Thoracic aorta (tissue), 2 donors: ENCODE results near the gene GNAZ. TPM values are rescaled to one million over a fixed set of nuclear protein-coding genes. Genes with fewer than 3 reads are reported as not detected.

Experiments
- ATAC-seq: fragments of 150-250 bp; one replicate; pipeline ENCODE4 v1.8.0; 2017; ENCODE audit warnings: low read depth; ENCODE audit not compliant: insufficient number of reproducible peaks, low FRiP score
- DNase-seq: peaks from one replicate; pipeline ENCODE4 v3.0.0-alpha.2; 2020; ENCODE audit warnings: low spot score
- H3K27ac ChIP-seq, 2 donors: fragments of 200-600 bp; sonication (generic); 1 replicate in 1 of 2; 2 replicates in 1 of 2; pipeline ENCODE4 v1.5.1; 2016; ENCODE audit warnings: mild to moderate bottlenecking in 2 of 2, moderate library complexity in 2 of 2
- H3K27me3 ChIP-seq: fragments of 200-600 bp; sonication (generic); replicated peaks from 2 replicates; pipeline ENCODE4 v1.6.0; 2016; ENCODE audit warnings: mild to moderate bottlenecking; ENCODE audit not compliant: insufficient read depth
- H3K36me3 ChIP-seq: fragments of 200-600 bp; sonication (generic); one replicate; pipeline ENCODE4 v1.5.1; 2016
- H3K4me1 ChIP-seq, 2 donors: fragments of 200-600 bp; sonication (generic); 1 replicate in 1 of 2; 2 replicates in 1 of 2; pipeline versions ENCODE4 v1.5.1 to v1.6.0; 2016; ENCODE audit warnings: low read depth in 2 of 2, mild to moderate bottlenecking in 1 of 2; ENCODE audit not compliant: control insufficient read depth in 1 of 2
- H3K4me3 ChIP-seq: fragments of 200-600 bp; sonication (generic); 2 replicates; pipeline ENCODE4 v1.5.1; 2016; ENCODE audit warnings: mild to moderate bottlenecking
- H3K9me3 ChIP-seq: fragments of 200-600 bp; sonication (generic); 2 replicates; pipeline ENCODE4 v1.5.1; 2016
- total RNA-seq, 2 donors: library from RNA; depleted of rRNA; stranded (reverse); fragments of >200 nt; gene quantifications; one replicate each; pipeline versions ENCODE4 v1.1.0 to v1.2.3, GENCODE V29; 2016
- TF ChIP-seq, protein P1 (sequence below): fragments of 200-600 bp; sonication (generic); IDR thresholded peaks from one replicate; pipeline ENCODE4 v1.5.1; 2019; ENCODE audit warnings: antibody characterized with exemption

Gene GNAZ
- total RNA-seq, 2 donors from 2014 or later: 3.9 to 5.4 TPM

DNA sequence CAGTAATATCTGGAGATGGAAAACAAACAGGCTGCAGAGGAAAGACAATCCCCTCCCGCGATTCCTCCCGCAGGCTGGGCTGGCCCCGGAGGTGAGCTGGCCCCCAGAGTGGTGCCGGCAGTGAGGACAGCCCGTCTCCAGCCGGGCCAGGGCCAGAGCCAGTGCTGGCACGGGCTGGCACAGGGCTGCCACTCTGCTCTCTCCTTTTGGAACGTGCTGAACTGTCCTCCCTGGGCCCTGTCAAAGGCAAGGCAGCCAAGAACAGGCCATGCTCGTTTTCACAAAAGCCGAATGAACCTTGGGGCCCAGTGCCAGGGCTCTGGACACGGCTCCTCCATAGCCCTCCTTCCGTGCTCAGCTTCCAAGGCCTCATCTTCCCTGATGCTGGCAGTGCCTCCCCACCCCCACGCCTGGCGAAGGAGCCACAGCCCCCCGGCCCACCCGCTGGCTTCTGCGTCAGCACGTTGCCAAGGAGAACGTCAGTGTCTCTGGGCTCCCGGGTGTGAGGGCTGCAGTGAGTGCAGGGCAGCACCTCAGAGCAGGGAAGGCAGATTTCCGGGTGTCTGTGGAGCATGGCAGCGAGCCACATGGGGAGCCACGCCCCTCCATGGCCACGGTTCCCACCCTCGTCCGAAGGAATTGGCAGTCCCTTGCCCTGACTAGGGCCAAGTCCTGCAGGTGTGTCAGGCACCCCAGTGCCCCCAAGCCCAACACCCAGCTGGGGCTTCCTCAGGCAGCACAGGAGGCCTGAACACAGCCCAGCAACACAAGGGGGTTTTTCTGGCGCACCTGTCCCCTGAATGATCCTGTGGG, 28.6 kb downstream of the GNAZ start:
- no peaks in the 10 kb centered on the region for H3K36me3 ChIP-seq
- no peaks in the 10 kb centered on the region for H3K27me3 ChIP-seq
- no peak for DNase-seq
- peaks cover 9 to 23% of the 10 kb centered on the region in 2 donors for H3K4me1 ChIP-seq
- peak overlapping the region; percentile 67 to 74 for H3K27ac ChIP-seq
- peak overlapping the region; percentile 22 for H3K4me3 ChIP-seq
- TF ChIP-seq, protein P1, sequence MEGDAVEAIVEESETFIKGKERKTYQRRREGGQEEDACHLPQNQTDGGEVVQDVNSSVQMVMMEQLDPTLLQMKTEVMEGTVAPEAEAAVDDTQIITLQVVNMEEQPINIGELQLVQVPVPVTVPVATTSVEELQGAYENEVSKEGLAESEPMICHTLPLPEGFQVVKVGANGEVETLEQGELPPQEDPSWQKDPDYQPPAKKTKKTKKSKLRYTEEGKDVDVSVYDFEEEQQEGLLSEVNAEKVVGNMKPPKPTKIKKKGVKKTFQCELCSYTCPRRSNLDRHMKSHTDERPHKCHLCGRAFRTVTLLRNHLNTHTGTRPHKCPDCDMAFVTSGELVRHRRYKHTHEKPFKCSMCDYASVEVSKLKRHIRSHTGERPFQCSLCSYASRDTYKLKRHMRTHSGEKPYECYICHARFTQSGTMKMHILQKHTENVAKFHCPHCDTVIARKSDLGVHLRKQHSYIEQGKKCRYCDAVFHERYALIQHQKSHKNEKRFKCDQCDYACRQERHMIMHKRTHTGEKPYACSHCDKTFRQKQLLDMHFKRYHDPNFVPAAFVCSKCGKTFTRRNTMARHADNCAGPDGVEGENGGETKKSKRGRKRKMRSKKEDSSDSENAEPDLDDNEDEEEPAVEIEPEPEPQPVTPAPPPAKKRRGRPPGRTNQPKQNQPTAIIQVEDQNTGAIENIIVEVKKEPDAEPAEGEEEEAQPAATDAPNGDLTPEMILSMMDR: no peak
- no peak for ATAC-seq
- H3K9me3 ChIP-seq: no peaks in the 10 kb centered on the region

DNA sequence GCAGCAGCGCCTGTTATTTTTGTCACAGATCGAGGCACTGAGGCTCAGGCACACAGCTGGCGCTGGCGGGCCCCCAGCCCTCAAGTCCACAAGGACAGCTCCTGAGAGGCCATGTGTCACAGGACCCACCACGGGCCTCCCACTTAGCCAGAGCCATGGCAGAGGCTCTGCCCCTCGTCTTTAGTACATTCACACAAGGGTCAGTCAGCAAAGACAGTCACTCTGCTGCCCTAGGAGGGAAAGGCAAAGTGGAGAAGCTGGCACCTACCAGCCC, 29.1 kb downstream of the GNAZ start:
- TF ChIP-seq, protein P1: no peak
- Histone ChIP-seq H3K4me3 (no peak overlapping the region), H3K9me3 (no peaks in the 10 kb centered on the region), H3K36me3 (no peaks in the 10 kb centered on the region), H3K27me3 (no peaks in the 10 kb centered on the region), H3K4me1 (peaks cover 9 to 23% of the 10 kb centered on the region in 2 donors), H3K27ac (peak overlapping the region; percentile 67 to 74)
- no peak for ATAC-seq
- DNase-seq: no peak

DNA sequence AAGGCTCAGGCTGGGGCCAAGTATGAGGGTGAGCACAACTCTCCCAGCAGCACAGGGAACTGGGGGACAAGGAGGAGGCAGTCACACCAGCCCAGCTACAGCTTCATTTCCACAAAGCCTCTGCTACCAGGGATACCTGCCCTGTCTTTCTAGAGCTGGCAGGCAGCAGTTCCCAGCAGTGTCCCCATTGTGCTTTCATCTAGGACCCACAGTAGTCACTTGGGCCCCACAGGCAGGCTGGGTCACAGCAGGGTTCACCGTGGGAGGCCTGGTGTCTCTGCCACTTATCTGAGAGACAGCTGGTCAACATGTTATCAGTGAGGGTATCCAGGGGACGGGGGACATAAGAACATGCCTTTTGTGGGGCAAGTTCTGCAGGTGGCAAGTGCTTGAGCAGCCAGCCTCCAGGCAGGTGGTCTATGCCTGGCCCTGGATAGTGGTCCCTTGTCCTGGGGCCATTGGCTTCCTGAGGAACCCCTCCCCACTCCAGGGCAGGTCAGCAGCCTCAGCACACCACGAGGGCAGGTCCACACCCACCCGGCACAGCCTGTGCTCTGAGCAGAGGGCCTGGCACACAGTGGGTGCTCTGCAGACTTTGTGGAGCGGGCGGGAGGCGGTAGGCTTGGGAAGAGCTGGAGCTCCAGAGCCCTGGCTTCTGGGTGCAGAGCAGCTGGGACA, 29.9 kb downstream of the GNAZ start:
- H3K36me3 ChIP-seq: no peaks in the 10 kb centered on the region
- H3K27ac ChIP-seq: no peak overlapping the region
- DNase-seq: no peak
- no peak overlapping the region for H3K4me3 ChIP-seq
- TF ChIP-seq, protein P1: no peak
- no peaks in the 10 kb centered on the region for H3K9me3 ChIP-seq
- H3K4me1 ChIP-seq: peaks cover 9 to 23% of the 10 kb centered on the region in 2 donors
- ATAC-seq: no peak
- H3K27me3 ChIP-seq: no peaks in the 10 kb centered on the region

DNA sequence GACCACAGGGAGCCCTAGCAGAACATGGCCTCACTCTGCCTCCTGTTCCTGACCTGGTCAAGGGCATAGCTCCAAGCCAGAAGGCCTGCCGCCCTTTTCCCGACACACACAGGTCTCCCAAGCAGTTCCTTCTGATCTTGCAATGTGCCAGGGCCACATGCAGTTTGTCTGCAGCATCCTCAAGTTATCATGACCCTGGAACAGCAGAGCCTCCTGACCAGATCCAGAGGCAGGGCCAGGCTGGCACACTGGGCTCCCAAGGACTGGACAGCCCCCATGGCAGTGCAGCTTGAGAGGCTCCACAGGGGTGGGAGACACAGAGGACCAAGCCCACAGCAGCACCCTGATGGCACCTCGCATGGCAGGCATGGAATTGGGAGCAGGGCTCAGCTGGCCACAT, 31.2 kb downstream of the GNAZ start:
- ATAC-seq: no peak
- TF ChIP-seq, protein P1: no peak
- no peak for DNase-seq
- peaks cover 9 to 23% of the 10 kb centered on the region in 2 donors for H3K4me1 ChIP-seq
- H3K36me3 ChIP-seq: no peaks in the 10 kb centered on the region
- H3K4me3 ChIP-seq: no peak overlapping the region
- H3K9me3 ChIP-seq: no peaks in the 10 kb centered on the region
- H3K27ac ChIP-seq: no peak overlapping the region
- H3K27me3 ChIP-seq: no peaks in the 10 kb centered on the region

DNA sequence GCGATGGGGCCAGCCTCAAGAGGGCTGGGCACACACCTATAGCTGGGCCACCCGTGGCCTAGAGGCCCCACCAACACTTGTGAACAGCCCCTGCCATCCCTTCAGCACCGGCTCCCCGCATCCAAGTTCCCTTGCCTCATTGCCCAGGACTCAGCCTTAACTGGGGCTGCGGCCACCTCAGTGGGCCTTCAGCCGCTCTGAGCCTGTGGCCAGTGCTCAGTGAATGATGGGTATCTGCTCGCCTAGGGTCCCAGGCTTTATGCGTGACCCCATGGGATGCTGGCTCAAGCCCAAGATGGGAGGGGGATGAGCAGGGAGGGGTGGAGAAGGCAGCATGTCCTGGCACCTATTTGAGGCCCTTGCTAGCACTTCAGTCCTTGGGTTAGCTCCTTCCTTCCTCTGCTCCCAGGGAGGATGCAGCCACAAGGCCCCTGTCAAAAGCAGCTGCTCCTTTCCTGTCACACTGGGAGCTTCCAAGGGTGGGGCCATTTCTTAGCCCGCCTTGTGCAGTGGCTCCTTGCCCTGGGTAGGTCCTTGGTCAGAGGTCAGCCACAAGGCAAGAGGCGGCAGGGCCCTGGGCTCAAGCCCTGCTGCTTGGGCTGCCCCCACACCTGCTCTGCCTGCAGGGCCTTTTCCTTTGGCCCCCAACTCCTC, 31.8 kb downstream of the GNAZ start:
- Histone ChIP-seq H3K27me3 (no peaks in the 10 kb centered on the region), H3K27ac (no peak overlapping the region), H3K36me3 (no peaks in the 10 kb centered on the region), H3K4me1 (peaks cover 9 to 23% of the 10 kb centered on the region in 2 donors), H3K9me3 (no peaks in the 10 kb centered on the region), H3K4me3 (no peak overlapping the region)
- no peak for ATAC-seq
- DNase-seq: no peak
- TF ChIP-seq, protein P1: no peak
